ENCODE data around the gene LVRN. TPM values are rescaled to one million over a fixed set of nuclear protein-coding genes. Genes with fewer than 3 reads are reported as not detected.

LVRN gene, protein sequence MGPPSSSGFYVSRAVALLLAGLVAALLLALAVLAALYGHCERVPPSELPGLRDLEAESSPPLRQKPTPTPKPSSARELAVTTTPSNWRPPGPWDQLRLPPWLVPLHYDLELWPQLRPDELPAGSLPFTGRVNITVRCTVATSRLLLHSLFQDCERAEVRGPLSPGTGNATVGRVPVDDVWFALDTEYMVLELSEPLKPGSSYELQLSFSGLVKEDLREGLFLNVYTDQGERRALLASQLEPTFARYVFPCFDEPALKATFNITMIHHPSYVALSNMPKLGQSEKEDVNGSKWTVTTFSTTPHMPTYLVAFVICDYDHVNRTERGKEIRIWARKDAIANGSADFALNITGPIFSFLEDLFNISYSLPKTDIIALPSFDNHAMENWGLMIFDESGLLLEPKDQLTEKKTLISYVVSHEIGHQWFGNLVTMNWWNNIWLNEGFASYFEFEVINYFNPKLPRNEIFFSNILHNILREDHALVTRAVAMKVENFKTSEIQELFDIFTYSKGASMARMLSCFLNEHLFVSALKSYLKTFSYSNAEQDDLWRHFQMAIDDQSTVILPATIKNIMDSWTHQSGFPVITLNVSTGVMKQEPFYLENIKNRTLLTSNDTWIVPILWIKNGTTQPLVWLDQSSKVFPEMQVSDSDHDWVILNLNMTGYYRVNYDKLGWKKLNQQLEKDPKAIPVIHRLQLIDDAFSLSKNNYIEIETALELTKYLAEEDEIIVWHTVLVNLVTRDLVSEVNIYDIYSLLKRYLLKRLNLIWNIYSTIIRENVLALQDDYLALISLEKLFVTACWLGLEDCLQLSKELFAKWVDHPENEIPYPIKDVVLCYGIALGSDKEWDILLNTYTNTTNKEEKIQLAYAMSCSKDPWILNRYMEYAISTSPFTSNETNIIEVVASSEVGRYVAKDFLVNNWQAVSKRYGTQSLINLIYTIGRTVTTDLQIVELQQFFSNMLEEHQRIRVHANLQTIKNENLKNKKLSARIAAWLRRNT
- 0.34 and 0.36 TPM in 2 replicates for total RNA-seq

DNA sequence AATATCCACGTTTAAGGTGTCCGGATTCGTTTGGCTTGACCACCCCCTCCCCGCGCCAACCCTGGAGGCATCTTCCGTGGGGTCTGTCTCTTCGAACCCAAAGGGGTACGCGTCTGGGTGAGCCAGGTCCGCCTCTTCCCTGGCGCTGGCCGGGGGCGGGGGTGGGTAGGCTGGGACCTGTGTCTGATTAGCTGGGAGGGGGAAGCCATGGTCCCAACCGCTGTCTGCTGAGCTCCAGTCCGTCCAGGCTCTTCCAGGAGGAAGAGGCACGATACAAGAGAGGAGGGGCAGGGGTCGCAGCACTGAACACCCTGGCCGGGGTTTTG is at the start of gene LVRN:
LVRN (plus strand) TSS at position 237 of the 326 bp plus-strand sequence. CDS start 143 bp downstream, outside the sequence.

GRCh38 chr5:116032094-116032517 is 69.8 kb downstream of the LVRN start, which contains the start of gene ARL14EPL:
TSS of gene ARL14EPL (plus strand) at chr5:116032472. CDS start at chr5:116051466, 18,994 bp downstream.

Other genes starting within 250 kb of the LVRN start
- gene CDO1, start 145.8 kb upstream of the LVRN start, total RNA-seq = not detected in 2 replicates
- gene ATG12, start 120.9 kb upstream of the LVRN start, total RNA-seq = 51.3 and 53.9 TPM in 2 replicates
- 87.3 and 149 TPM in 2 replicates for gene AP3S1, start 120.5 kb upstream of the LVRN start, total RNA-seq
- gene ARL14EPL, start 70.0 kb downstream of the LVRN start, total RNA-seq = not detected in 2 replicates
- 31.4 and 31.8 TPM in 2 replicates for gene COMMD10, start 122.5 kb downstream of the LVRN start, total RNA-seq

Data from nasal cavity respiratory epithelium epithelial cell of viscerocranial mucosa (primary cell).